Epithelial cell of proximal tubule (primary cell): ENCODE results near the gene COX11. TPM values are rescaled to one million over a fixed set of nuclear protein-coding genes. Genes with fewer than 3 reads are reported as not detected.

Experiments
- DNase-seq: peaks from one replicate; pipeline ENCODE4 v3.0.0-alpha.2; 2011; ENCODE audit warnings: low read depth
- H3K4me3 ChIP-seq: 2 replicates; pipeline ENCODE4 v1.5.1; 2011; ENCODE audit warnings: low read depth, mild to moderate bottlenecking, low read length
- total RNA-seq: library from RNA; depleted of rRNA; stranded (reverse); fragments of >200 nt; gene quantifications from 2 replicates; pipeline ENCODE4 v1.2.3, GENCODE V29; 2015
- TF ChIP-seq, protein P1 (sequence below): conservative IDR thresholded peaks from 2 replicates; pipeline ENCODE4 v1.5.1; 2012; ENCODE audit warnings: low read depth, mild to moderate bottlenecking, low read length

The COX11 gene
- total RNA-seq, 1 donor from 2014 or later: 39.3 TPM

DNA sequence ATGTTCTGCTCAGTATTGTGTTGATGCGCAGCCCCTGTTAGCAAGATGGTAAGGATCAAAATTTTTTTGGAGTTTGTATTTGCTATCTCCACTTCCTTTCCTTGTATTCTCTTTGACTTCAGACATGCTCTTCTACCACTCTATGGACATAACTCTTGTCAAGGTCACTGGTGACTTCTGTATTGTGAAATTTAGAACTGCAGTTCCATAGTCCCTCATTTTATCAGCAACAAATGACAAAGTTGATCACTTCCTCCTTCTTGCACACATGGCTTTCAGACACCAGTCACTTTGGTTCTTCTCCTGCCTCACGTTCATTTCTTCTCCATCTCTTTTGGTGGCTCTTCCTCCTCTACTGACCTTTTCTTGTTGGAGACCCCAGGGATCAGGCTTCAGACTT, 21.1 kb downstream of the COX11 start:
- TF ChIP-seq, protein P1, sequence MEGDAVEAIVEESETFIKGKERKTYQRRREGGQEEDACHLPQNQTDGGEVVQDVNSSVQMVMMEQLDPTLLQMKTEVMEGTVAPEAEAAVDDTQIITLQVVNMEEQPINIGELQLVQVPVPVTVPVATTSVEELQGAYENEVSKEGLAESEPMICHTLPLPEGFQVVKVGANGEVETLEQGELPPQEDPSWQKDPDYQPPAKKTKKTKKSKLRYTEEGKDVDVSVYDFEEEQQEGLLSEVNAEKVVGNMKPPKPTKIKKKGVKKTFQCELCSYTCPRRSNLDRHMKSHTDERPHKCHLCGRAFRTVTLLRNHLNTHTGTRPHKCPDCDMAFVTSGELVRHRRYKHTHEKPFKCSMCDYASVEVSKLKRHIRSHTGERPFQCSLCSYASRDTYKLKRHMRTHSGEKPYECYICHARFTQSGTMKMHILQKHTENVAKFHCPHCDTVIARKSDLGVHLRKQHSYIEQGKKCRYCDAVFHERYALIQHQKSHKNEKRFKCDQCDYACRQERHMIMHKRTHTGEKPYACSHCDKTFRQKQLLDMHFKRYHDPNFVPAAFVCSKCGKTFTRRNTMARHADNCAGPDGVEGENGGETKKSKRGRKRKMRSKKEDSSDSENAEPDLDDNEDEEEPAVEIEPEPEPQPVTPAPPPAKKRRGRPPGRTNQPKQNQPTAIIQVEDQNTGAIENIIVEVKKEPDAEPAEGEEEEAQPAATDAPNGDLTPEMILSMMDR: no peak
- no peak overlapping the region for H3K4me3 ChIP-seq
- DNase-seq: no peak

DNA sequence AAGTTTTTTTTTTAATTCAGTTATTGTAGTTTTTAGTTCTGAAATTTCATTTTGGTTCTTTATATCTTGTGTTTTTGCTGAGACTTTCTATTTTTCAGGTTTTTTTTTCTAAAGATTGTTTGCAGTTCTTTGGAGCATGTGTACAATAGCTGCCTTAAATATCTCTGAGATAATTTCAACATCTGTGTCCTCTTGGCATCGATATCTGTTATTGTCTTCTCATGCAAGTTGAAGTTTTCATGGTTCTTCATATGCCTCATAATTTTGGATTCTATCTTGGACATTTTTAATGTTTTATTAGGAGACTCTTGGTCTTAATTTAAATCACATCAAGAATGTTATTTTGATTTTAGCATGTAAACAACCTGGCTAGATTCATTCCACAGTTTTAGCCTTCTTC, 22.8 kb downstream of the COX11 start:
- no peak for DNase-seq
- TF ChIP-seq, protein P1: no peak

DNA sequence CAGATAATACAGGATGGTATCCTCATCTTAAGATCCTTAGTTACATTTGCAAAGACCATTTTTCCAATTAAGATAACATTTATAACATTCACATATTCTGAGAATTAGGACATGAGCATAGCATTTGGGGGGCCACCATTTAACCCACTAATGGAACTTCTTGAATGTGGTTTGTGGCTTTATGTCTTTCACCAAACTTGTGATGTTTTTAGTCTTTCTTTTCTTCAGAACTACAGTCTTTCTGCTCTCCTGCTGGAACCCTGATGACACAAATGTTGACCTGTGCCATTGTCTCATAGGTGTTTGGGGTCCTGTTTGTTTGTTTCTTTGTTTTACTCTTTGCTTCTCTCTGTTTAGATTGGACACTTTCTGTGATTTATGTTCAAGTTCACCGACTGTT, 23.2 kb downstream of the COX11 start:
- TF ChIP-seq, protein P1: no peak
- H3K4me3 ChIP-seq: no peak overlapping the region
- no peak for DNase-seq

More for the DNA sequence above, 22.8 kb downstream of the COX11 start:
- no peak overlapping the region for H3K4me3 ChIP-seq

DNA sequence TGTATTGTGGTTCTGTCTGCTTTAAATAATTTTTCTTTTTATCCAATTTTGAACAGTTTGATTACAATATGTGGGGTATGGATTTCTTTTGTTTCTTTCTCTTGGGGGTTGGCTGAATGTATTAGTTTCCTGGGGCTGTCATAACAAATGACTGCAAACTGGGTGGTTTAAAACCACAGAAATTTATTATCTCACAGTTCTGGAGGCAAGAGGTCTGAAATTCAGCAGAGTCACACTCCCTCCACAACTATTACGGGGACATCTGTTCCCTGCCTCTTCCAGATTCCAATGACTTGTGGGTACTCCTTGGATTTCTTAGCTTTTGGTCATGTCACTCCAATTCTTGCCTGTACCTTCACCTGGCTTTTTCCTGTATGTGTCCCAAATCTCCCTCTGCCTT, 23.7 kb downstream of the COX11 start:
- DNase-seq: no peak
- TF ChIP-seq, protein P1: no peak
- H3K4me3 ChIP-seq: no peak overlapping the region

DNA sequence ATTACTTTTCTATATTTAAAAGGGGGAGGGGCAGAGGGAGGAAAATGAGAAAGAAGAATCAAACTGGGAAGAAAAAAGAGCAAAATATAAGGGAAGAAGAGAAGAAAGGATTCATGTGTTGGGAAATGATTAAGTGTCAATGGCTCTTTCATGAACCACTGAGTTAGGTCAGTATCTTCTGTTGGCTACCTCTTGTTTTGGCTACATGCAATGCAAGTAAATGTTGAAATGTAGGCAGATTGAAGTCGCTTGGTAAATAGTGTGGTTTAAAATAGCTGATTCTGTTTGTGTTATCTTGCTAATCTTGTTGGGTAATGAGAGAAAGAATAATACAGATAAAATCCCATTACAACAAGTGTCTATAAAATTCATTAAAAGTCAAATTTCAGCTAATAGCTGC, 27.2 kb downstream of the COX11 start:
- TF ChIP-seq, protein P1: no peak
- no peak for DNase-seq
- H3K4me3 ChIP-seq: no peak overlapping the region

DNA sequence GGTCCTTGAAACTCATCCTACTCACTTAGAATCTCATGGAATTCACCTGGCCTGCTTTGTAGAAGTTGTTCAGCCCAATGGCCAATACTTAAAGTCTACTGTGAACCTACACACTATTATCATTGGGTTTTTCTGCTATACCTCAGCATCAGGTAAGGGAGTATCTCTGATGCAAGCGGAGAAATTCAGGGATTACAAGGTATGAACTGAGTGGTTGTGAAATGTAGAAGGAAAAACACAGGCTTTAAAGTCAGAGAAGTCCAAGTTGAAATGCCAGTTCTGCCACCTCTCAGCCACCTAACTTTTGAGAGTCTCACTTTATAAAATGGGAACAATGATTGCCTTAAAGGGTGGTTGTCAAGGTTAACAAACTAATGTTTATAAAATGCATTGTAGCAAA, 31.0 kb downstream of the COX11 start:
- H3K4me3 ChIP-seq: no peak overlapping the region
- no peak for DNase-seq
- TF ChIP-seq, protein P1: no peak

DNA sequence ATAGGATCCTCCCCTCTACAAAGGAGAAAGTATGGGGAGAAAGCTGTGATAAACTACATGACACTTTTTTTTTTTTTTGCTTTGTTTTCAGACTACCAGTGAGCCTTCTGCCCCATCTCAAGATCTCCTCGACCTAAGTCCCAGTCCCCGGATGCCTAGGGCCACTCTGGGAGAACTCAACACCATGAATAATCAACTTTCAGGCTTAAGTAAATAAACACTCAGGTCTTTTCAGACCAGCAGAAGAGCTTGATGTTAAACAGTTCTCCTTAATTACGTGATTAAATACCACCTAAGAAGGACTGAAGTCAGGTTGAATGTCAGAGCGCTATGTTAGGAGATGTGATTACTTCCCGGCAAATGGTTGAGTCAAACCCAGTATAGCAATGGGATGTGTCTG, 31.4 kb downstream of the COX11 start:
- H3K4me3 ChIP-seq: no peak overlapping the region
- TF ChIP-seq, protein P1: no peak
- DNase-seq: no peak
